Hepatocyte (in vitro differentiated cells): Measurements from ENCODE around the gene LMX1B.

ENCODE experiments used
- CTCF ChIP-seq: fragments of 200-600 bp; sonication (generic); IDR thresholded peaks from 2 replicates; pipeline ENCODE4 v1.5.1; 2016; ENCODE audit warnings: antibody characterized with exemption, mild to moderate bottlenecking; ENCODE audit not compliant: poor library complexity
- EZH2 ChIP-seq: fragments of 200-600 bp; sonication (generic); IDR thresholded peaks from 2 replicates; pipeline ENCODE4 v1.6.1; 2016; ENCODE audit warnings: antibody characterized with exemption, mild to moderate bottlenecking, borderline replicate concordance
- EZH2phosphoT487 ChIP-seq: fragments of 200-600 bp; sonication (generic); IDR thresholded peaks from one replicate; pipeline ENCODE4 v1.6.1; 2018; ENCODE audit warnings: antibody characterized with exemption, mild to moderate bottlenecking, low read depth, moderate library complexity; ENCODE audit not compliant: unreplicated experiment, severe bottlenecking

GRCh38 chr9:126675147-126675467, 61.4 kb downstream of the LMX1B start:
- TF ChIP-seq CTCF = no peak
- no peak for TF ChIP-seq EZH2
- no peak for TF ChIP-seq EZH2phosphoT487
